Muscle layer of duodenum (tissue), 2 donors: Measurements from ENCODE around the gene FEV.
A peak's percentile ranks its signal among the peaks of the same experiment; 100 is the strongest.

Source experiments
- H3K27ac ChIP-seq: one replicate; pipeline ENCODE4 v1.7.0; 2013; ENCODE audit warnings: mild to moderate bottlenecking, low read length
- H3K27me3 ChIP-seq: one replicate; pipeline ENCODE4 v1.7.0; 2013; ENCODE audit warnings: low read depth, mild to moderate bottlenecking, control low read depth, low read length
- H3K36me3 ChIP-seq, 2 donors: one replicate each; pipeline ENCODE4 v1.7.0; 2013; ENCODE audit warnings: low read length in 2 of 2, control low read depth in 1 of 2, mild to moderate bottlenecking in 1 of 2; ENCODE audit not compliant: insufficient read depth in 2 of 2, control insufficient read depth in 1 of 2
- H3K4me1 ChIP-seq, 2 donors: one replicate each; pipeline ENCODE4 v1.7.0; 2013; ENCODE audit warnings: low read length in 2 of 2, mild to moderate bottlenecking in 2 of 2, control low read depth in 1 of 2, moderate library complexity in 1 of 2; ENCODE audit not compliant: insufficient read depth in 2 of 2, control insufficient read depth in 1 of 2
- H3K4me3 ChIP-seq, 2 donors: one replicate each; pipeline ENCODE4 v1.7.0; 2013; ENCODE audit warnings: low read length in 2 of 2, low read depth in 1 of 2, mild to moderate bottlenecking in 1 of 2
- H3K9me3 ChIP-seq, 2 donors: one replicate each; pipeline ENCODE4 v1.7.0; 2013; ENCODE audit warnings: low read length in 2 of 2, control low read depth in 1 of 2, mild to moderate bottlenecking in 1 of 2; ENCODE audit not compliant: control insufficient read depth in 1 of 2
- donor health status: healthy.

The FEV gene

DNA sequence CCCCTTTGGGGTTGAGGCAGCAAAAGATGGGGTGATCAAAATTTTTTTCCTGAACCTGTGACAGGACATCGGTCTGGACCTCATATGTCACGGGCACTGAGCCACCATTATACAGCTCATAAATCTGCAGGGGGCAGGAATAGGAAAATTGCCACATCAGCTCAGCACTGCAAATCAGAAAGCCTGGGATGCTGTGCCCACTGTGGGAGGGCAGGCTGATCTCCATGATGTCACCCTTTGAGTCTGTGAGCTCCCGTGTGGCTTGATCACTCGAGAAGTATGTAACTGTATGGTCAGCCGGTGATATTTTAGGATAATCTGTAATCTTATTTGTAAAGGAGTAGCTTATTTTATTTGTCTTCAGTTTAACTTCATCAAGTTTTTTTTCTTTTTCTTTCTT is 25.9 kb upstream of the FEV start:
- no peaks in the 10 kb centered on the region for H3K4me1 ChIP-seq
- H3K9me3 ChIP-seq, result no peaks in the 10 kb centered on the region
- no peaks in the 10 kb centered on the region for H3K36me3 ChIP-seq
- H3K27me3 ChIP-seq, result no peaks in the 10 kb centered on the region
- no peak overlapping the region for H3K27ac ChIP-seq
- H3K4me3 ChIP-seq, result no peak overlapping the region

DNA sequence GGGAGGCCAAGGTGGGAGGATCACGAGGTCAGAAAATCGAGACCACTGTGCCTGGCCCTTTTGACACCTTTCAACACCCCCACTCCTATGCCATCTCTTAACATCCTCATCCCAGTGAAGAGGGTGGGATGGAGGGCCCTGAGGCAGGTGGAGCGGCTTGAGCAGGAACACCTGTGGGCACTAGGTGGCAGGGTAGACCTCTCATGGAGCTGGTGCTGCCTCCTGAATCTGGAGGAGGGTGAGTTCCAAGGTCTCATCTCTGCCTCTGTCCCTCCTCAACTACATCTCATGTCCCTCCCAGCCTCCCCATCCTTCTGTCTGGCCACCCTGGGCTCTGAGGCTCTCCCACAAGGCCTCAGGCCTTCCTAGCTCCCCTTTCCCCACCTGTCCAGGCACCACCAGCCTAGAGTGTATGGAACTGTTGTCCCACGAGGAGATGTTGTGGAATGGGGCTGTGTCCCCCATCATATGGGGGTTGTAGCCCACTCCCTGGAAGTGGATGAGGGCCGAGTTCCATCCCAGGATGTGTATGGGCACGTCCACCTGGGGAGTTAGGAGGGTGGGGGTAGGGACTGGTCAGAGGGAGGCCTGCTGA is 25.3 kb upstream of the FEV start:
- Histone ChIP-seq H3K27ac (no peak overlapping the region), H3K4me3 (no peak overlapping the region), H3K4me1 (no peaks in the 10 kb centered on the region), H3K27me3 (no peaks in the 10 kb centered on the region), H3K36me3 (no peaks in the 10 kb centered on the region), H3K9me3 (no peaks in the 10 kb centered on the region)

DNA sequence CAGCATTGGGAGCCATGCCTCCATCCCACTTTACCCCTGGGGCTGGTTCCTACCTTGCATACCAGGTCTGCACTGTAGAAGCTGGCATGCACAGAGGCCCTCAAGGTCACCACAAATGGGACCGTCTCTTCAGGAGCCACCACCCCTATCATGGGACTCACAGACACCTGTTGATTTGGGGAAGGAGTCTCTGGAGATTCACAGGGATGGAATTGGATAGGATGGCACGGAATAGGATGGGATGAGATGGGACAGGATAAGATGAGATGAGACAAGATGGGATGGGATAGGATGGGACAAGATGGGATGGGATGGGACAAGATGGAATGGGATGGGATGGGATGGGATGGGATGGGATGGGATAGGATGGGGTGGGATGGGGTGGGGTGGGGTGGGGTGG is 24.3 kb upstream of the FEV start:
- Histone ChIP-seq H3K4me3 (no peak overlapping the region), H3K27ac (no peak overlapping the region), H3K27me3 (peaks cover 2% of the 10 kb centered on the region), H3K4me1 (no peaks in the 10 kb centered on the region), H3K9me3 (no peaks in the 10 kb centered on the region), H3K36me3 (no peaks in the 10 kb centered on the region)

GRCh38 chr2:219003979-219004378 is 19.0 kb upstream of the FEV start:
- H3K4me1 ChIP-seq, result peaks cover 0 to 22% of the 10 kb centered on the region in 2 donors
- H3K27me3 ChIP-seq, result peaks cover 48% of the 10 kb centered on the region
- no peaks in the 10 kb centered on the region for H3K9me3 ChIP-seq
- H3K4me3 ChIP-seq, result no peak overlapping the region
- H3K36me3 ChIP-seq, result no peaks in the 10 kb centered on the region
- H3K27ac ChIP-seq, result no peak overlapping the region

DNA sequence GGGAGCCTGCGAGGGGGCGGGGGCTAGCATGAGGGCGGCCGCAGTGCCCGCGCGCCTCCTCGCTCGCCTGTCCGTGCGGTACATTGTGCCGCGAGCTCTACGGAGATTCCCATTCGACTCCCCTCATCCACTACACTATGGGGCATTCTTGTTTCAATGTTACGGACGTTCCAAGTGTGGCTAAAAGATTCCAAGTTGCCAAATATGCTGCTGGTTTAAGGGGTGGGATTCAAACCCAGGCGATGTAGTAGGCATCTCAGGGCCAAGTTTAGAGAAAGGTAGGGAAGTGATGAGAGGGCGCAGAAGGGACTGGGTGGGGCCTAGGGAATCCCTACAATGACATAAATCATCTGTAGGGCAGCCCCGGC is 18.3 kb upstream of the FEV start:
- peak overlapping the region in 1 of 2 donors; percentile 48 for H3K4me3 ChIP-seq
- H3K27me3 ChIP-seq, result peaks cover 48% of the 10 kb centered on the region
- H3K36me3 ChIP-seq, result no peaks in the 10 kb centered on the region
- H3K4me1 ChIP-seq, result peaks cover 0 to 22% of the 10 kb centered on the region in 2 donors
- H3K27ac ChIP-seq, result no peak overlapping the region
- H3K9me3 ChIP-seq, result no peaks in the 10 kb centered on the region

DNA sequence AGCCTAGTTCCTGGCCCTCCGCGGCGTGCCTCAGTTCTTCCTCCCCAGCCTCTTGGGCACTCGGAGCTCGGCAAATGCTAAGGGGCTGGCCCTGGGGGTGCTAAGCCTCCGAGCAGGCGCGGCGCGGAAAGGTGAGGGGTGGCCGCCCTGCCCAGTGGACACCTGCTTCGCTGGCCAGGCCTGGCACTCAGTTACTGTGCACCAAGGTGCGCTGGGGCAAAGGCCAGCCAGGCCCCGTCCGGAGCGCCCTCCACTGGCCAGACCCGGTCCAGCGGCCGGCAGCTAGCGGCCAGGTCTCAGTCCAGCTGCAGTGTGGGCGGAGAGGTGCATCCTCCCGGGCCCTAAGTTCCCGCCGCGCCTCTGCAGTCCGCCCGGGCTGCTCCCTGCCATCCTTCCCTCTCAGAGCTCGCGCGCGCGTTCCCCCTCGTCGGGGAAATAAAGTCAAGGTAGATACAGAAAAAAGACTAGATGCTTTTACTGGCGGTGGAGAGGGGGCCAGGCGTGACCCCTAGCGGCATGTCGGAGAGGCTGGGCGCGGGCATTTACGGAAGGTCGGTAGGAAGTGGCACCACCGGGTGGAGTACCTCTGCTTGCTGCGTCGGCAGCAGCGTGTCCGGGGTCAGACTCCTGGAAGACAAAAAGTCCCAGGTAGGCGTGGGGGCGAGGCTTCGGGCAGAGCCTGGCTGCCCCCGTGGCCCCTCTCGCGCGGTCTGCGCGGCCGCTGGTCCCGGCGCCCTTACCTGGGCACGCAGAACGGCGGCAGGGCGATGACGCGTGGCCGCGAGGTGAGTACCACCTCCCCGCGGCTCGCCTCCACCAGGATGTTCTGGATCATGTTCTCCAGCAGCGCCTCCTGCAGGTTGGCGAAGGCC is 17.6 kb upstream of the FEV start:
- Histone ChIP-seq H3K9me3 (no peaks in the 10 kb centered on the region), H3K27ac (no peak overlapping the region), H3K27me3 (peaks cover 48% of the 10 kb centered on the region), H3K4me1 (peaks cover 0 to 22% of the 10 kb centered on the region in 2 donors), H3K36me3 (no peaks in the 10 kb centered on the region), H3K4me3 (peak overlapping the region; percentile 11 to 48)

GRCh38 chr2:219001577-219002394 is 16.8 kb upstream of the FEV start:
- H3K4me3 ChIP-seq, result peak overlapping the region; percentile 11 to 48
- peaks cover 0 to 22% of the 10 kb centered on the region in 2 donors for H3K4me1 ChIP-seq
- peaks cover 48% of the 10 kb centered on the region for H3K27me3 ChIP-seq
- H3K27ac ChIP-seq, result no peak overlapping the region
- no peaks in the 10 kb centered on the region for H3K36me3 ChIP-seq
- no peaks in the 10 kb centered on the region for H3K9me3 ChIP-seq

- no peaks in the 10 kb centered on the region for H3K36me3 ChIP-seq
- H3K27ac ChIP-seq, result no peak overlapping the region
- H3K4me1 ChIP-seq, result peaks cover 0 to 27% of the 10 kb centered on the region in 2 donors
- no peak overlapping the region for H3K4me3 ChIP-seq
- peaks cover 48% of the 10 kb centered on the region for H3K27me3 ChIP-seq
- no peaks in the 10 kb centered on the region for H3K9me3 ChIP-seq
Measured at GRCh38 chr2:219001100-219001576, 16.2 kb upstream of the FEV start.

DNA sequence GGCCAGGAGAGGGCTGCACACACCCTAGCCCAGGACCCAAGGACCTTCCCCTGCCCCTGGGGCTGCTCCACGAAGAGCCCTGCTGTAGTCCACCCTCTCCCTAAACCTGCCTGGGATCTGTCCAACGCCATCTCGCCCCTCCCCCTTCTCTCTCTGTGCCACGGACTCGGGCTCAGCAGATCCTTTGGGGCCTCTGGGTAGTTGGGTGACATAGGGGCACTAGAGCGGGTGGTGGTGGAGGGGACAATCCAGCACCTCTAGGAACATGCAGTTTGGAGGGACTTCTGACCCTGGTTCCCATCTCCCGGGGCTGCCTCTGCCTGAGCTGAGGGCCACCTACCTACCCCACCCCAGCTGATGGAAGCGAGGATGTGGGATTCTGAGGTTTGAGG is 15.6 kb upstream of the FEV start:
- no peaks in the 10 kb centered on the region for H3K36me3 ChIP-seq
- H3K27ac ChIP-seq, result no peak overlapping the region
- H3K4me1 ChIP-seq, result peaks cover 0 to 33% of the 10 kb centered on the region in 2 donors
- H3K9me3 ChIP-seq, result no peaks in the 10 kb centered on the region
- no peak overlapping the region for H3K4me3 ChIP-seq
- H3K27me3 ChIP-seq, result peaks cover 52% of the 10 kb centered on the region

DNA sequence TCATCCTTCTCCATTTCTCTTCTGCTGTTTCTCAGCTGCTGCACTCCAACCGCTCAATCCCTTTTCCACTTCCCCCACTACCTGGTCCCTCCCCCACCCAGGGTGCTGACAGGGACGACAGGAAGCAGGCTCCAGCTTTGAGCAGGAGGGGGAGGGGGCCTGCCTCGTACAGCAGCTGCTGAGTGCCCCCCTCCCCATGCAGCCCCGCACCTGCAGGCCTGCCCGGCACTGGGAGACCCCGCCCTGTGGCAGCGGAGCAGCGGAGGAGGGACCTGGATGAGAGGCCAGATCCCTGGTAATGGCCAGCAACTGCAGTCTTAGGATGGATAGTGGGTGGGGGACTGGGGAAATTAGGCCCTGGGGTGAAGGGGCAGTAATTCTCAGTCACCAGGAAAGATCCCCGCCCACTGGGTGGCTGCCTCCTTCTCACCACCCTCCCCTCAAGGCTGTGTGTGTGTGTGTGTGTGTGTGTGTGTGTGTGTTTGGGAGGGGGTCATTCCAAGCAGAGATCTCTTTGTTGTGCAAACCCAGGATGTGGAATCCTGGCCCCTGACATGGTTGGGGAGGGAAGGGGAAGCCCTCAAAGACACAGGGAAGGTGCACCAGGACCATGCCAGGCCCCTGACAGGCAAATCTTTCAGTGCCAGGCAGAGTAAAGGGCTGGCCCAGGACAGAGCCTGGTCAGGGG is 15.0 kb upstream of the FEV start:
- H3K4me3 ChIP-seq, result no peak overlapping the region
- peaks cover 0 to 34% of the 10 kb centered on the region in 2 donors for H3K4me1 ChIP-seq
- H3K36me3 ChIP-seq, result no peaks in the 10 kb centered on the region
- peaks cover 58% of the 10 kb centered on the region for H3K27me3 ChIP-seq
- no peaks in the 10 kb centered on the region for H3K9me3 ChIP-seq
- no peak overlapping the region for H3K27ac ChIP-seq
